Measurements from ENCODE around the gene FBXL19.

The FBXL19 gene

DNA sequence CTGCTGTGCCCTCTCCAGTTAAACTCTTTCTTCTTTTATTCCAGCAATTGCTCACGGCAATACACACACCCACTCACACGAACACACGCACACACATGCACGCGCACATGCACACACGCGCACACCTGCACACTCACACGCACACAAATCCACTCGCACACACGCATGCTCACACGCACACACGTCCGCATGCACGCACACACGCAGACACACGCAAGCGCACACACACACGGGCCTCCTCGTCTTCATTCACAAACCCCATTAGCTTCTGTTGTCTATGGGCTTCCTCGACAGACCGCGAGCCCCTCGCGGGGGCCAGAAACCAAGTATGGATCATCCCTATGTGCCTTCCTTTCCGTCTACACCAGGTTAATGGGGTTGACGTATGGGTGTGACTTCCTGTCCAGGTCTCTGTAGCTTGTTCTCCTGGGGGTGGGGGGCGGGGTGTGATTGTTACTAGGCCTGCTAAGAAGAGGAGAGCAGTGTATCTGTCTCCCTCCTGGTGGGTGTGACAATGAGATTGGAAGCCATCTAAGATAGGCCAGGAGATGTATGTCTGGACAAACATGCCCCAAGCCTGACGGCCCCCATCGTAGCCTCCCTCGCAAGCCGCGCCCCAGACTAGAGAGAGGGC lies 27.6 kb upstream of the FBXL19 start:
- no peak for DNase-seq (ENCODE audit: low spot score)

- DNase-seq (ENCODE audit: low spot score): no peak
Observed at GRCh38 chr16:30896261-30896888, 27.0 kb upstream of the FBXL19 start, which contains the start of gene CTF1. TSS of gene CTF1 (plus strand) at chr16:30896614. CDS start at chr16:30896644, 30 bp downstream.

DNA sequence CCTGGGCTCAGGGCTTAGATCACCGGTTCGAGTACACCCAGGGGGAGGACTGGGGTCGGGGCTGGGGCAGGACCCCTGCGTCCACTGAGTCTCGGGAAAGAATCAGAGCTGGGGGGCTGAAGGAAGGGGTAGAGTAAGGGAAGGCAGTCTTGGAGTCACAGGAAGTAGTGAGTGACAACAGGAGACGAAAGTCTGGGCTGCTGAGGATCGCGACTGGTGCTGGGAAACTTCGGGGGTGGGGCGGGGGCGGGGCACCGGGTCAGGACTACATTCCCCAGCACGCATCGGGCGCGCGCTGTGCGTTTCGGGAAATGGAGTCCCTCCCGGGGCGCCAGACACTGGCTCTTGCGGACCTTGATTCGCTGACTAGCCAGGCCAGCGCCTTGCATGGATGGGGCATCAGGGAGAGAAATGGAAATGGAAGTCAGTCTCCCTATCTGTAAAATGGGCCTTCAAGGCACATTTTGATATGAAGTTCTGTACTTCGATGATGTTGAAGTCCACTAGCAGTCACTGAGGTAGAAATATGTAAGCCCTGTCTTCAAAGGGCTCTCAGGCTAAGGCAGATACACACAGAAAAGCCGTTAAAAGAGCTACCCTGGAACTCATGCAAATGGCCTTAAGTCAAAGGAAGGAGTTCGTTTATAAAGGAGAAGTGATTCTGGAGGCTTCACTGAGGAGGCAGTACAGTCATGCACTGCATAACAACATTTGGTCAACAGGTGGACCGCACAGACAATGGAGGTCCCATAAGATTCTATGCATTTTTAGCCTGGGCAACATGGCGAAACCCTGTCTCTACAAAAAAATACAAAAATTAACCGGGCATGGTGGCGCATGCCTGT lies 26.3 kb upstream of the FBXL19 start:
- peak; percentile 75 for DNase-seq (ENCODE audit: low spot score)

- no peak for DNase-seq (ENCODE audit: low spot score)
Observed at GRCh38 chr16:30899794-30900193, 23.6 kb upstream of the FBXL19 start.

DNA sequence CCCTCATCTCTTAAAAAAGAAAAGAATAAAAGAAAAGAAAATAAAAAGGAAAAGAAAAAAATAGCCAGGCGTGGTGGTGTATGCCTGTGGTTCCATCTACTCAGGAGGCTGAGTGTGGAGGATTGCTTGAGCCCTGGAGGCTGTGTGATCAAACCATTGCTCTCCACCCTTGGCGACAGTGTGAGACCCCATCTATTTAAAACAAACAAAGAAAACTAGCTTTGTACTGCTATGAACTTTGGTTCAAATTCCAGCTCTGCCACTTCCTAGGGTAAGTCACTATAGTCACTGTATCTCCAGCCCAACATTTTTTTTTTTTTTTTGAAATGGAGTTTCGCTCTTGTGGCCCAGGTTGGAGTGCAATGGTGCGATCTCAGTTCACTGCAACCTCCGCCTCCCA lies 22.8 kb upstream of the FBXL19 start:
- no peak for DNase-seq (ENCODE audit: low spot score)

- DNase-seq (ENCODE audit: low spot score): no peak
Observed at GRCh38 chr16:30901201-30902028, 22.0 kb upstream of the FBXL19 start.

- DNase-seq (ENCODE audit: low spot score): peak; percentile 57
Observed at GRCh38 chr16:30902029-30902972, 21.1 kb upstream of the FBXL19 start.

GRCh38 chr16:30903002-30903401 lies 20.4 kb upstream of the FBXL19 start:
- DNase-seq (ENCODE audit: low spot score): no peak

DNA sequence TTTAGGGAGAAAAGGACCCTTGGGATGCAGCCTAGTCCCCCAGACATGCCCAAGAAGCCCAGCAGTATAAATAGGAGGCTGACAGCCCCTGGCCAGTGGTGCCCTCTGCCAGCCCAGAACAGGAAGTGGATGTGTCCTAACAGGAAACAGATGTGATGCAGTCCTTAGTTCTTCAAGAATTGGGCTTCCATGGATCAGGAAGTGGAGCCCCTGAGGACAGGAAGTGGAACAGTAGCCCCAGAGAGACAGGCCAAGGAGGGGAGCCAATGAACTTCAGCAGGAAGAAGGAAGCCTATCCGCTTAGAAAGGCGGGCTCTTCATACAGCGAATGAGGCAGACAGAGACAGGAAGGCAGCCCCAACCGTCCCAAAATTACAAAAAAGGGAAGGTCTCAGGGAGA lies 19.8 kb upstream of the FBXL19 start:
- DNase-seq (ENCODE audit: low spot score): no peak

- no peak for DNase-seq (ENCODE audit: low spot score)
Observed at GRCh38 chr16:30904114-30904780, 19.1 kb upstream of the FBXL19 start.

DNA sequence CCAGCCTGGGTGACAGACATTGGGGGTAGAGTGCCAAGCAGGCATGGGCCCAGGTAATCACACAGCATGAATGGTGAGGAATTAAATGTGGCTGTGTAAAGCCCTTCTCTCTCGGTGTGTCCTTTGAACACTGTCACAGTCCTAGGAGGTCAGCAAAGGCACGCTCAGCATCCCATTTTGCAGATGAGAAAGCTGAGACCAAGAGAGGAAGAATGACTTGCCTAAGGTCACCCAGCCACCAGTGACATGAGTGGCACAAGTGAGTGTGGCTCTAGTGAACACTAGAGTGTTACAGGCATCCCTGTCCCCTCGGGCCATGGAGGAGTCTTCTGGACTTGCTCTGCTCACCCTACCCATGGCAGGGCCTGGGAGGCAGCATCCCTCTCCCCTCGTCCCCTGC lies 16.3 kb upstream of the FBXL19 start:
- DNase-seq (ENCODE audit: low spot score): no peak

GRCh38 chr16:30910427-30911029 lies 12.8 kb upstream of the FBXL19 start:
- no peak for DNase-seq (ENCODE audit: low spot score)

DNA sequence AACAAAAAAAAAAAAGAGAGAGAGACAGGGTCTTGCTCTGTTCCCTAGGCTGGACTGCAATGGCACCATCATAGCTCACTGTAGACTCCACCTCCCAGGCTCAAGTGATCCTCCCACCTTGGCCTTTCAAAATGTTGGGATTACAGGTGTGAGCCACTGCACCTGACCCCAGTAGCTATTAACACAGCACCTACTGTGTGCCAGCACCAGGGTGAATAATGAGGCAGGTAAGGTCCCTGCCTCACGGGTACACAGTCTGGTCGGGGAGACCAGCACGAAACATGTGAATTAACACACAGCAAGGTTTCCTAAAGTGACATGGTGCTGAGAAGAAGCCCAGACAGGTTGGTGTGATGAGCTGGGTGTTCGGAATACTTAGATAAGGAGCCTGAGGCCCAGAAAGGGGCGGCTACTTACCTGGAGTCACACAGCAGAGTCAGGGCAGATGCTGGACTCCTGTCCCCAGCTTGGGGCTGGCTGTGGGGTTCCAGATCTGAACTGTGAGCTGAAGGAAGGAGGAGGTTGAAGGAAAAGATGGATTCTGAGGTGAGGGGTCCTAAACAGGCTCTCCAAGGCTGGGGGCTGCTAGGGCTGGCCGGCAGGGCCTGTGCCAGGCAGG lies 10.5 kb upstream of the FBXL19 start:
- no peak for DNase-seq (ENCODE audit: low spot score)

GRCh38 chr16:30914830-30915229 lies 8.5 kb upstream of the FBXL19 start:
- DNase-seq (ENCODE audit: low spot score): no peak

GRCh38 chr16:30918614-30919013 lies 4.8 kb upstream of the FBXL19 start:
- no peak for DNase-seq (ENCODE audit: low spot score)

DNA sequence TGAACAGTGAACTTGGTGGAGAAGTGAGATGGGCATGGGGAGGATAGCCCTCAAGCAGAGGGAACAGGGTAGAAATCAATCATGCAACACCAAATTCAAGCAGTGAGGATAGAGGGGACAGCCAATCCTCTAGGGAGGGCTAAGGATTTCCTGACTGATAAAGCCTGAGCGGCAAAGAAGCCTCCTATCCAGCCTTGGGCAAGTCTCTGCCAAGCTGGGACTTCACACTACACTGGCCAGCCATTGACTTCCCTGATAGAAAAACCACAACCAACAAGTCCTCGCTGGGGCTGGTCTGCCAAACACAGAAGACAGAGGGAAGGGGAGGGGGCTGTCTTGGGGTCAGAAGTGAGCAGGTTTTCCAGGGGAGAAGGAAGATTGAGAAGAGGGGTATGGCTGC lies 2.5 kb upstream of the FBXL19 start:
- DNase-seq (ENCODE audit: low spot score): no peak

DNA sequence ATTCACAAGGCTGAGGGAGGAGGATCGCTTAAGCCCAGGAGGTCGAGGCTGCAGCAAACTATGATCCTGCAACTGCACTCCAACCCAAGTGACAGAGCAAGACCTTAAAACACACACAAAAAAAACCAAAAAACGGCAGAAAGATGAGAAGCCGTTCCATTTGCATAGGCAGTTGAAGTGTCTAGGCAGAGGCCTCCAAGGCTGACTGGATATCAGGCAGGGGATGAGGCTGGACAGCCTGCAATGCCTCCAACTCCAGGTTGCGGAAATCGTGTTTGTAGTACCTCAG lies 2.0 kb upstream of the FBXL19 start:
- DNase-seq (ENCODE audit: low spot score): no peak

DNA sequence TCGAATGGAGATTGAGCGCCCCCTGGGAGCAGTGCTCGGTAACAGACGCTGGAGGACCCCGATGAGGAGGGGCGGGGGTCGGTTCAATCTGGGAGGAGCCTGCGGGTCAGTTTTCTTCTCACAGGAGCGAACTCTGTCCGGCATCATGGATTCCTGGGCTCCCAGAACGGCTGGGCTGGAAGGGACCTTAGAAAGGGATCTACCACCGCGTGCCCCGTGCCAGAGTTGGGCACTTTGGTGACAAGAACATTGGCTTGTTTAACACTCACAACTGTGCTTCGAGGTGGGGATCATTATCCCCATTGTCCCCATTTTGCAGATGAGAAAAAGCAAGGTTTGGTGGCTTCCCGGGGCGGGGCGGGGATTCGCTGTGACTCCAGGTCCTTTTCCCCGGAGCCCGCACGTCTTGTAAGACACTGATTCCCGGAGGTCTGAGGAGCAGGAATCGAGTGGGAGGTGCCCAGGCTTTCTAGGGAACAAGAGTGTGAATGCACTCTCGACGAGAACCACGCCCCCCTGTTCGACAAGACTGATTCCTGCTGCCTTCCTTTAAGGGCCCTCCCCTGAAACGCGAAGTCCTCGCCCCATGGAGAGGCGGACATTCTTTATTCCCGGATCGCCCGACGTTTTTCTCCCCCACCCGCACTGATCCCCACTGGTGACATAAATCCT lies 1.5 kb upstream of the FBXL19 start:
- peak; percentile 88 for DNase-seq (ENCODE audit: low spot score)

GRCh38 chr16:30922420-30922959 lies 882 bp upstream of the FBXL19 start:
- DNase-seq (ENCODE audit: low spot score): peak; percentile 99
